IPS-NIHi11 (cell line): ENCODE measurements around the gene NHLRC4.
"Not testable (repeated sequence)": the region's sequence is repeated elsewhere in the genome, so short reads cannot be mapped to it uniquely, and the experiment has no call there.

Experiments
- DNase-seq: peaks from one replicate; pipeline ENCODE4 v3.0.0; 2012; ENCODE audit warnings: mixed read lengths, low spot score

Gene NHLRC4

DNA sequence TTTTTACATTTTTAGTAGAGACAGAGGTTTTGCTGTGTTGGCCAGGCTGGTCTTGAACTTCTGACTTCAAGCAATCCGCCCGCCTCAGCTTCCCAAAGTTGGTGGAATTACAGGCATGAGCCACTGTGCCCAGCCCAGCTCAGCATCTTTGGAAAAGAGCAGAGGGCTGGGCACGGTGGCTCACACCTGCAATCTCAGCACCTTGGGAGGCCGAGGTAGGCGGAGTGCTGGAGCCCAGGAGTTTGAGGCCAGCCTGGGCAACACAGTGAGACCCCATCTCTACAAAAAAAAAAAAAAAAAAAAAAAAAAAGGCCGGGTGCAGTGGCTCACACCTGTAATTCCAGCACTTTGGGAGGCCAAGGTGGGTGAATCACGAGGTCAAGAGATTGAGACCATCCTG, 30.9 kb downstream of the NHLRC4 start:
- DNase-seq: not testable (repeated sequence)

DNA sequence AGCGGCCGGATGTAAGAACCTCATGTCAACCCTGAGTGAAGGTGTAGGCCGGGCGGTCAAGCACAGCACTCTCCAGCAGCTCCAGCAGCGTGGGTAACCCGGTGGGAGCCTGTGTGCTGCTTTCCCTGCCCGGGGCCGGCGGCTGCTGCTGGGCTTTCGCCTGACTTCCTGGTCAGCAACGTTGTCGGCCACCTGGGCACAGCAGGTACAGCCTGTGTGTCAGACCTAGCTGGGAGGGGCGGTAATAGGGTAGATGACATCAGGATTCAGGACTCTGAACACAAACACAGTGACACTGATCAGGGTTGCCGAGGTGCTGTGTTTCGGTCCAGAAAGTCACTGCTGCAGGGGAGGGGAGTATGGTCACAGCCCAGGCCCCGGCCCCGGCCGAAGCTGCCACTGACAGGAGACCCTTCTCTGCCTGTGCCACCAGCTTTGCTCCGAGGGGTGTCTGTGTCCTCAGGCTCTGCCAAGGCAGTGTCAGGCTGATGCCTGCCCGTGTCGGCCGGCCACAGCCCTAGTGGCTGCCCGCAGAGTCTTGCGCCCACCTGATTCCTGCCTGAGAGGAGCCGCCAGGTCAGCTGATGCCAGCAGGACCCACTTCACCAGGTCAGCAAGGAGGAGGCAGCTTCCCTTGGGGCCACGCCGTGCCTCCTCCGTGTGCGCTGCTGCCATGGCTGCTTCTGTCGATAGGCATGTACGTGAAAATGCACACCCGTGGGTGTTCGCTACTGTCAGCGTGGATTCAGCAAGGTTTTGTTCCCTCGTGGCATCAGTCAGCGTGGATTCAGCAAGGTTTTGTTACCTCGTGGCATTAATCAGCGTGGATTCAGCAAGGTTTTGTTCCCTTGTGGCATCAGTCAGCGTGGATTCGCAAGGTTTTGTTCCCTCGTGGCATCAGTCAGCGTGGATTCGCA, 32.3 kb downstream of the NHLRC4 start:
- no peak for DNase-seq

DNA sequence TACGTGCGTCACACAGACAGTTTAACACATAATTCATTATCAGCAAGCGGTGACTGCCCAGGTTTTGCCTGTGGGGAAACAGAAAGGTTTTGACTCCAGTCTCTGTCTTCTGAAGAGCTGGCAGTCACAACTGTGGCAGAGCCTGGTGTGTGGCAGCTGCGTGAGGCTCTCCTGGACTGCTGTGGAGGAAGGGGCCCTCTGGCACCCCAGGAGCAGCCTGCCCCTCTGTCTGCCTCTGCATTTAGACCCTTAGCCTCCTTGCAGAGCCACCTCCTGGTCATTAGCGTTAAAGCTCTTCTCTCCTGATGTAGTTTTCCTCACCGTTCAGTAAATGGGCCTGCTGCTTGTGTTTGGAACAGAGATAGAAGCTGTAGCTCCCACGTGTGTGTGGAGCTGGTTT, 34.0 kb downstream of the NHLRC4 start:
- DNase-seq: peak; percentile 76

DNA sequence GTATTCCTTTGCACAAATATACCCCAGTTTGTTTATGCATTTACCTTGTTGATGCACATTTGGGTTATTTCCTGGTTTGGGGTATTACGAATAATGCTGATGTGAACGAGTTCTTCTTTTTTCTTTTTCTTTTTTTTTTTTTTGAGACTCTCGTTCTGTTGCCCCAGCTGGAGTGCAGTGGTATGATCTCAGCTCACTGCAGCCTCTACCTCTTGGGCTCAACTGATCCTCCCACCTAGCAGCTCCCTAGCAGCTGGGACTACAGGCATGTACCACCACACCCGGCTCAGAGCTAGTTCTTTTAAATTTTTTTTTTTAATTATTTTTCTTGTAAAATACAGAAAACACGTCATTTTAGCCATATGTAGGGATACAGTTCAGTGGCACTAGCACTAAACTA, 37.1 kb downstream of the NHLRC4 start:
- DNase-seq: no peak

DNA sequence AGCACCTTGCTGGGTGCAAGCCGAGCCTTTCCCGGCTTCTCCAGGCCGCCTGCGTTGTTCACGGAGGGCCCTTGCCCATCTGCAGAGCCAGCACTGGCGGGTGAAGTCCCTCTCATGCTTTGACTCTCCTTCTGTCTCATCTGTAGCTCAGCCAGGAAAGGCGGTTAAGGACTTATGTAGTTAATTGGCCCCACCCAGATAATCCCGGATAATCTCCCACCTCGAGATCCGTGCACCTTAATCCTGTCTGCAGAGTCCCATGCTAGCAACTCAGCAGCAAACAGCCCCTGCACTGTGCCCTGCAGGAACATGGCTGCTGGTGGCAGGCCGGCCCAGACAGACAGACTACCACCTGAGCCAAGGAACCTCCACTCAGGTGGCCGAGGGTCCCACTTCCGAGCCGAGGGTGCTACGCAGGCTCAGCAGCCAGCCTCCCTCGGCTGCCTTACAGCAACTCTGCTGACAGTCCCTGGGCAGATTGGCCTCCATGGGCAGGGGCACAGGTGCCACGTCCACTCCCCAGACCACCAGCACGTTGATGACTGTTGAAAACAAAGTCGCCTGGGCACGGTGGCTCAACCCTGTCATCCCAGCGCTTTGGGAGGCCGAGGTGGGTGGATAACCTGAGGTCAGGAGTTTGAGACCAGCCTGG, 40.0 kb downstream of the NHLRC4 start:
- no peak for DNase-seq

DNA sequence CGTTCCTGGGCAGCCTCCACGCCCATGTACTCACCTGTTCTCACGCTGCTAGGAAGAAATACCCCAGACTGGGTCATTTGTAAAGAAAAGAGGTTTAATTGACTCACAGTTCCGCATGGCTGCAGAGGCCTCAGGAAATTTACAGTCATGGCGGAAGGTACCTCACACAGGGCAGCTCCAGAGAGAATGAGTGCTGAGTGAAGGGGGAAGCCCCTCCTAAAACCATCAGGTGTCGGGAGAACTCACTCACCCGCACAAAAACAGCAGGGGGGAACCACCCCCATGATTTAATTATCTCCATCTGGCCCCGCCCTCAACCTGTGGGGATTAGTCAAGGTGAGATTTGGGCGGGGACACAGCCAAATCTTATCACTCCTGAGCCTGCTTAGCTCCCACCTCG, 41.2 kb downstream of the NHLRC4 start:
- DNase-seq: no peak

DNA sequence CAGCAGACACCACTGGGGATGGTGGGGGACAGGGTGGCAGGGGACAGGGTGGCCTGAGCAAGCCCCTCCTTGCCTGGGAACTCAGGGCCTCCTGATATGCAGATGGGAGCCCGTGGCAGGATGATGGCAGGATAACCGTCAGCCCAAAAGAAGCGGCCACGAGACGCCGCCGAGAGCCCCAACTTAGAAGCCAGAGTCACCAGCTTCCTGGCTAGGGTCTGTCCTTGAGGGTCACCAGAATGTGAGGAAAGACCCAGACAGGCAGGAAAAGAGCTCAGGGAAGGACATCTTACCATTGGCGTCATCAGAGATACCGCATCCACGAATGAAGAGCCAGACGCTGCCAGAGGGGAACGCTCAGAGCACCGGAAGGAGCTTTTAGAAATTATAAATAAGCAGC, 42.5 kb downstream of the NHLRC4 start:
- no peak for DNase-seq

DNA sequence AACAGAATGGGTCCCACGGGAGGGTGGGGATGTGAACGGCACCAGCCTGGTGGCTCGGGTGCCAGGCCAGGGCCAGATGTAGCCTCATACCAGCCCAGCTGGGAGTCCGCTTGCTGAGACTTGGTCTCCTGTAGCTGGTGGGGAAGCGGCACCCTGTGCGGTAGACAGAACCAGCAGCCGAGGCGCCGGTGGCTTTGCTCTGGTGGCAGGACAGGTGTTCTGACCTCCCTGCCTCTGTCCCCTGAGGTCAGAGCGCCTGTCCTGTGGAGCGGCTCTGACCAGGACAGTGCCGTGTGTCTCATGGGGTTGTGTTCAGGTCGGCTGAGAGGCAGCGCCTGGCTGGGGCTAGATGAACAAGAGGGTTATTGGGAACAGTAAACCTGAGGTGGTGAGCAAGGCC, 43.2 kb downstream of the NHLRC4 start:
- DNase-seq: no peak

DNA sequence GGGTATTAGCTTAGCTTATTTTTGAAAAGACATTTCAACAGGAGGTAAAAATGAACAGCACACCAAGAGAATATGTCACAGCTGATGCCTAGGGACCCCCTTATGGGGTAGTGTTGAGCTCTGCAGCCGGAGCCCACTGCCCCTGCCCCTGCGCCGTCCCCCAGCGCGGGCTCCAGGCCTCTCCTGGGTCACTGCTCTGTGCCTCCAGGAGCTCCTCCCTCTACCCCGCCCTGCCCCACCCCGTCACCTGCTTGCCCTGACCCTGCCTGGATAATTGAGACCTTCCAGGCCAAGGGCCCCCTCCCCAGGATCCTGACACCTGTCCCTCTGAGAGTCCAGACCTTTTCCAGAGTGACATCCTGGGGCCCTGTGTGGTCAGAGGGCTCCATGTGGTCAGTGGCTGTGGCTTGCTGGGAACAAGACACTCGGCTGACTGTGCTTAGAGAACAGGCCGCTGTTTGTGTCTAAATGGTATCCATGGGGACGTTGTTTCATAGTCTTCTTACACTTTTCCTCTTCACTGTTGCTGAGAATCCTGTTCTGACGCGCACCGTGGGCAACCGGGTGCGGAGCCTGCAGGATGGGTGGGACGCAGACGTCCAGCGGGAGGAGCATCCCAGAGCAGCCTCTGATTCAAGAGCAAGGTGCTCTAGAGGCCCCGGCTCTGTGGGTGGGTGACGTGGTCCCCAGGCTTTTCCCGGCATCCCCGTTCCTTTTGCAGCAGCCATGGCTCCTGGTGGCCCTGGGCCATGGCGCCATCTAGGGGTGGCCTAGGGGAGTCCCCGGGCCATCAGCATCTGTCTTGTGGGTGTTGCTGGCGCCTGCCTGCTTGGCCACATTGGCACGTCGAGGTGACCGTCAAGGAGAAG, 43.9 kb downstream of the NHLRC4 start:
- peak; percentile 93 for DNase-seq

DNA sequence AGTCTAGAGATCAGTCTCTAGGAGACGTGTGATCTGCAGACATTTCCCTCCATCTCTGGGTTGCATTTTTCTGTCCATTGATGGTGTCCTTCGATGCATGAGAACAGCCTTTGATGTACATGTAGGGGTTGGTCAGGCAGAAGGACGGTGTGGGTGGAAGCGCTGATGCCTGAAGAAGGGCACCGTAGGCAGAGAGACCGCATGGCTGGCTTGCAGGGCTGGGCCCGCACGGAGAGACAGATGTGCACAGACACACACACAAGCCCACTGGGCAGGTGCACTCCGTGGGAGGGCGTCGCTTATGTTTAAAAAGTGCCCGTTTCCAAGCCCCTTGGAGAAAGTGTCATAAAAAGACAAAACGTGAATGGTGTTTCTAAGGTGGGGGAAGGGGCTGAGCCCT, 48.3 kb downstream of the NHLRC4 start:
- no peak for DNase-seq

DNA sequence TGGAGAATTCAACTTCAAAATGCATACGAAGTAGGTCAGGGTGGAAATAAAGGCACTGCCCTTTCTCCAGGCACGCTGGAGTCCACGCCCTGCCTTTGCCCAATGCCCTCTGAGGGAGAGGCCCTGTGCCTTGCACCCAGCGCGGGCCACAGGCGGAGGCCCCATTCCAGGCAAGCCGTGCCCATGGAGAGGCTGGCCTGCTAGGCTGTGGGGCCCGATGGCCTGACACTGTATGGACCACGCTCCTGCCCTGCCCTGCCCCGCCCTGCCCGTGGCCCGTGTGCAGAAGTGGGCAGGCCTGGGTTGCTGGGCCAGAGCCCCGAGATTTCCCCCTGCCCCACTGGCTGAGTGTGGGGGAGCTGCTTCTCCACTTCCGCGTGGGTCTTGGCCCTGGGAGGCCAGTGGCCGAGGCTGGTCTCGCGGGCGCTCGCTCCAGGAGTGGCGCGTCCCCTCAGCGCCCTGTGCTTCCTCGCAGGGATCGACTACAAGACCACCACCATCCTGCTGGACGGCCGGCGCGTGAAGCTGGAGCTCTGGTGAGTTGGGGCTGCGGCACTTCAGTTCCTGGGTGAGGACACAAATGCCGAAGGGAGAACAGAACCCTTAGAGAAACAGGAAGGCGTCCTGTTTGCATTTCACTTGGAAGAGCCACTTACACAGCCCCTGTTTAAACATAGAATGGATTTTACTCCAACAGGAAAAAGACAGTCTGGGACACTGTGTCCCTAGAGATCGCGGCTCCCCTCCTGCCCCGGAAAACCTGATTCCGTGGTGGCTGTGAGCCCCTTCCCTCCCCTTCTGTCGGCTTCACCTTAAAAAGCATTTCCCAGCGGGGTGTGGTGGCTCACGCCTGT, 50.2 kb downstream of the NHLRC4 start:
- no peak for DNase-seq

DNA sequence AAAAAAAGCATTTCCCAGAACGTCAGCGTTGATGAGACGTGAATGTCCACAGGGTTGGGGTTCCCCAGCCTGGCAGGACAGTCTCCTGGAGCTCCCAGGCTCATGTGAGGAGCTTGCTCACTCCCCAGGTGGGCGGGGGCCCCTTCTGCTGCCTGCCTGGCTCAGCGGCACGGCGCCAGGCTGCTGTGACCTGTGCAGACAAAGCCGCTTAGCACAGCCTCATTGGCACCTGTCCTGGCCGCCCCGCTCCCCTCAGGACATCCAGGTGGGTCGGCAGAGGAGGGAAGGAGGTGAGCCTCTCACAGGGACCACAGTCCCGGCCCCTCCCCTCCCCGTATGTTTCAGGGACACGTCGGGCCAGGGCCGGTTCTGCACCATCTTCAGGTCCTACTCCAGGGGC, 51.0 kb downstream of the NHLRC4 start:
- DNase-seq: no peak
